Lung microvascular endothelial cell (primary cell): Measurements from ENCODE around the gene CACNA1D. TPM values are rescaled to one million over a fixed set of nuclear protein-coding genes. Genes with fewer than 3 reads are reported as not detected.
"Not testable (repeated sequence)": the region's sequence is repeated elsewhere in the genome, so short reads cannot be mapped to it uniquely, and the experiment has no call there.

ENCODE experiments used
- DNase-seq, 2 donors: peaks; one replicate each; pipeline versions ENCODE4 v3.0.0 to v3.0.0-alpha.2; 2010; ENCODE audit warnings: low read depth in 2 of 2
- total RNA-seq: library from RNA; depleted of rRNA; stranded (reverse); fragments of >200 nt; gene quantifications from 2 replicates; pipeline ENCODE4 v1.2.1, GENCODE V29; 2014

The CACNA1D gene
- total RNA-seq, 1 donor from 2014 or later: not detected

DNA sequence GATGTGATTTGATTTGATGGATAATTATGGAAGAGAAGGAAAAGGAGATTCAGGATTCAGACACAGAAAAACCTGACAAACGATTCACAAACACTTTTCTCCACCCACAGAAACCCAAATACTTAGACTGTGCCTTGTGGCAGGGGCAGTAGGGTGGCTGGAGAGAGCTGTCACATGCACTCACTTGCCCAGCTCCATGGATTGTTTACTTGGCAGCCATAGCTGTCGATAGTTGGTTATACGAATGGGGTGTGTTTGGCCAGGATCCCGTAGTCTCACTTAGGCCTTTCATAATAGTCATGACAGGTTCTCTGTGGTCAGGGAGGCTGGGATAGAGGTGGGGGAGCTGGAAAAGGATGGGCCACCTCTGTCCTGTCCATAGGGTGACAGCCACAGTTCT lies 76.9 kb downstream of the CACNA1D start:
- no peak for DNase-seq

DNA sequence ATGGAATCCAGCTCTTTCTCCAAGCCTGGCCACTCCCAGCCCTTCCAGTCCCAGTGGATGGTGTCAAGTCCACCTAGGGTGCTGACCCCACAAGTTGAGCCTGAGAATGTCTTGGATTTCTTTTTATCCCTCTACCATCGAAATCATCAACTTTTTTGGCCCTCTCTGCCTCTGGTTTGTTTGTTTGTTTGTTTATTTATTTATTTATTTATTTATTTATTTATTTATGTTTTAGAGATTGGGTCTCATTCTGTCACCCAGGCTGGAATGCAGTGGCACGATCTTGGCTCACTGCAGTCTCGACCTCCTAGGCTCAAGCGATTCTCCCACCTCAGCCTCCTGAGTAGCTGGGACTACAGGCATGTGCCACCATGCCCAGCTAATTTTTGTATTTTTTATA lies 77.8 kb downstream of the CACNA1D start:
- not testable (repeated sequence) for DNase-seq

- DNase-seq: no peak
These were observed 83.1 kb downstream of the CACNA1D start for GRCh38 chr3:53577506-53577905.

GRCh38 chr3:53579636-53580035 lies 85.2 kb downstream of the CACNA1D start:
- DNase-seq: no peak

GRCh38 chr3:53581671-53582070 lies 87.3 kb downstream of the CACNA1D start:
- no peak for DNase-seq

GRCh38 chr3:53583161-53583690 lies 88.8 kb downstream of the CACNA1D start:
- DNase-seq: no peak

GRCh38 chr3:53585049-53585448 lies 90.6 kb downstream of the CACNA1D start:
- no peak for DNase-seq

GRCh38 chr3:53585627-53586026 lies 91.2 kb downstream of the CACNA1D start:
- DNase-seq: no peak

DNA sequence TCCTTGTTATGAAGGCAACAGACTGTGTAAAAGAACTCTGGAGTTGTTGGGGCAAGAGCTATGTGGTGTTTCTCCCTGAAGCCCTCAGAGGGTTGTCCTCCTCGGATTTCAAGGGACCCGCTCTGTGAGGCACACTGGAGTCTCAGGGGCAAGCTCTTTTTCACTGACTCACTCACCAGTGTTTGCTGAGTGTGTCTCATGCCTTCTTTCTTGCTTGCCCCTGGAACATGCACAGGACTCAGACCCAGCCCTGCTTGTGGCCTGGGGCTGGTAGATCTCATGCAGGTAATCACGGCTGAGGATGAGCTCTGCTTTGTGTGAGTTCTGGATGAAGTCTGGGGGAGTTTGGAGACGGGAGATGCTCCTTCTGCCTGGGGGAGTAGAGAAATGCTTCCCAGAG lies 93.7 kb downstream of the CACNA1D start:
- DNase-seq: no peak

DNA sequence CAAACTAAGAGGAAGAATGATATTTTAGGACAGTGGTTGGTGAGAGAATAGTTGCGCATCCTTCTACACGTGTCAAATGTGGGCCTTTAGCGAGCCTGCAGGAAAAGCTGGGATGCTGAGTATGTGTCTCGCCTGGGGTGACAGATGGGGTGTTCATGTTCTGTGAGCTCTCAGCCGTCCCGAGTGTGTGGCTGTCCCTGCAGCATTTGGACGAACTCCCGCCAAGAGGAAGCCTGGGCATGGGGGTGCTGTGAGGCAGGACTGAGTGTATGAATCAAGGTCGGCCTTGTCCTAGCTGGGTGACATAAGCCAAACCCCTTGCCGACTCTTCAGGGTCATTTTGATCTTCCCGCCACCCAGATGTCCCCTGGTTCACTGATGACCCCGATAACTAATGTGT lies 94.8 kb downstream of the CACNA1D start:
- no peak for DNase-seq

- no peak for DNase-seq
These were observed 95.4 kb downstream of the CACNA1D start for GRCh38 chr3:53589806-53590205.

- no peak for DNase-seq
These were observed 96.2 kb downstream of the CACNA1D start for GRCh38 chr3:53590606-53591005.

- DNase-seq: no peak
These were observed 97.2 kb downstream of the CACNA1D start for GRCh38 chr3:53591646-53592045.

- DNase-seq: no peak
These were observed 98.5 kb downstream of the CACNA1D start for GRCh38 chr3:53592862-53593261.

- DNase-seq: no peak
These were observed 99.2 kb downstream of the CACNA1D start for GRCh38 chr3:53593611-53594010.

GRCh38 chr3:53594276-53594675 lies 99.9 kb downstream of the CACNA1D start:
- no peak for DNase-seq

- no peak for DNase-seq
These were observed 101.2 kb downstream of the CACNA1D start for GRCh38 chr3:53595660-53596059.

DNA sequence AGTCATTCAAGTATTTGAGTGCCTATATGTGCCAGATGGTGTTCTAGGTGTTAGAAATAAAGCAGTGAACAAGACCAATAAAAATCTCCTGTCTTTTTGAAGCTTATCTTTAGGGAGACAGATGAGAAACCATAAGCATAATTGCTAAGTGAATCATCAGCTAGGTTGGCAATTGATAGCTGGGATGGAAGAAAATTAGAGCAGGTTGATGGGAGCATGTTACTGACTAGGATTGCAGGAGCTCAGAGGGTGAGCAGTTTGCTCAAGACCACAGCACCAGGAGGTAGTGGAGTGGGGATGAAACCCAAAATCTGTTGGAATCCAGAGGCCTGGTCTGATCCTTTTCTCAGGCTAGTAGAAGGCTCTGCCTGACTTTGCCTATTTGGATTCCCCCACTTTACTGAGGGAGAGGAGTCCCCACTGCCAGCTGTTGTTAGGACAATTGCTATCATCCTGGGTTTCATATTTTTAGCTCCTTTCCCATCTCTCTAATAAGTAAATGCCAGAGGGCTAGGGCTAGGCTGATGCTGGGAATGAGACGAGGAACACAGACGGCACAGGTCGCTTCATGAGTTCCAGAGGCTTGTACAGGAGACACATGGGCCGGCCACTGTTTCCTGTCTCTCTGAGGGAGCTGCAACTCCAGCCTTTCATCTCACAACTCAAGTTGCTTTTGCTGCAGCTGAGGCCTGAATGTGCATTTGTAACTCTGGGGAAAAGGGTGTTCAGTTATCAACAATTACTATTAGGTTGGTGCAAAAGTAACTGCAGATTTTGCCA lies 102.9 kb downstream of the CACNA1D start:
- peak in 1 of 2 donors; percentile 11 for DNase-seq

- DNase-seq: no peak
These were observed 105.4 kb downstream of the CACNA1D start for GRCh38 chr3:53599771-53600170.

DNA sequence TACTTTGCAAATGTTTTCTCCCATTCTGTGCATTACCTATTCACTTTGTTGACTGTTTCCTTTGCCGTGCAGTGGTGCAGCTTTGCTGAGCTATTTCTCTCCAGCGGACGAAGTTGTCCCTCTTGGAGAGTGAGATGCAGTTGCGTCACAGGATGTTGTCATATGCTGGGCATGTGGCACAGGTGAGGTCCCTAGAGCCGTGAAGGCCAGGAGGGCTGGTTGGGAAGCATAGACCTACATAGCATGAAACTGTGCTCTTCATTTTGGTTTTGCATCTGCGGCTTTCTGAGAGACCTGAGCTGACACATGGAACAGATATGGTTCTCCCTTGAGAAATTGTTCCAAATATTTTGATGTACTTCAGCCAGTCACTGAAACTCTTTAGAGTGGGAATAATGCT lies 108.5 kb downstream of the CACNA1D start:
- DNase-seq: no peak

- no peak for DNase-seq
These were observed 109.8 kb downstream of the CACNA1D start for GRCh38 chr3:53604232-53604631.

DNA sequence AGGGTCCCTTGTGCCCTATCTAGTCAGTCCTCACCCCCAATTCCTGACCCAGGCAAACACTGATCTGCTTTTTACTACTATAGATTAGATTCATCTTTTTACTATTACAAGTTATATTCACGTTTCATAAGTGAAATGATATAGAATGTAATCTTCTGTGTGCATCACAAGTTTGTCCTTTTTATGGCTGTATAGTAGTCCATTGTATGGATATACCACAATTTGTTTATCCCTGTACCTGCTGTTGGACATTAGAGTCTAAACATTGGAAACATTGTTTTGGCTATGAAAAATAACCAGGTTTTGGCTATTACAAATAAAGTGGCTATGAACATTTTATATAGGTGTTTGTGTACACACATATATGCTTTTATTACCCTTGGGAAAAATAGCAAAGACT lies 112.4 kb downstream of the CACNA1D start:
- no peak for DNase-seq

DNA sequence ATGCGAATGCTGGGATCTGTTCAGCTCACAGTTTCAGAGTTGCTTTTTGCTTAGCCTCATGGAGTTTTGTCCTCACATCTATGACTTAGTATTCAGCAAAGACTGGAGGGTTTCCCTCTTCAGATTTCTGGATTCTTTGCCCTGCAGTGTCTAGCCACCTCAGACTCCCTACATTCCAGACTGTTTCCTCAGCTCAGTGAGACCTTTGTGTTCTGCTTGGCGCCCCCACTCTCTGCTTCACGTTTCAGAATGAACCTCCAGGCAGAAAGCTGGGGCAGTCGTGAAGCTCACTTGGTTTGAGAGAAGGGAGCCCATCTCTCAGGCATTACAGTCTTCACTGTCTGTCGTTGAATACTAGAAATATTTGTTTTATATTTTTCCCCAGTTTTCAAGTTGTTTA lies 118.1 kb downstream of the CACNA1D start:
- no peak for DNase-seq
